GM23338 (cell line): Measurements from ENCODE around the gene ORC2.

Experiments used
- EZH2 ChIP-seq: fragments of 200-600 bp; sonication (generic); IDR thresholded peaks from one replicate; pipeline ENCODE4 v1.8.0; 2017; ENCODE audit warnings: antibody characterized with exemption, mild to moderate bottlenecking, low read depth; ENCODE audit not compliant: unreplicated experiment
- EZH2phosphoT487 ChIP-seq: fragments of 200-600 bp; sonication (generic); IDR thresholded peaks from one replicate; pipeline ENCODE4 v1.8.1; 2018; ENCODE audit warnings: antibody characterized with exemption; ENCODE audit not compliant: unreplicated experiment
- NANOG ChIP-seq: IDR thresholded peaks from 2 replicates; pipeline ENCODE4 v1.6.1; 2016; ENCODE audit warnings: antibody characterized with exemption, borderline replicate concordance
- POLR2AphosphoS5 ChIP-seq: IDR thresholded peaks from 2 replicates; pipeline ENCODE4 v1.6.1; 2016; ENCODE audit warnings: antibody characterized with exemption, low read depth
- TF ChIP-seq, protein P1 (sequence below), 2 experiments: fragments of 200-600 bp in 1 of 2; sonication (generic) in 1 of 2; conservative IDR thresholded peaks; 2 replicates each; pipeline versions ENCODE4 v1.5.1 to v1.6.1; 2016 to 2017; ENCODE audit warnings: antibody characterized with exemption in 2 of 2, low read depth in 2 of 2, mild to moderate bottlenecking in 2 of 2, moderate library complexity in 1 of 2
- TF ChIP-seq, protein P2 (sequence below): IDR thresholded peaks from one replicate; pipeline ENCODE4 v1.6.1; 2018; ENCODE audit warnings: antibody characterized with exemption; ENCODE audit not compliant: unreplicated experiment

DNA sequence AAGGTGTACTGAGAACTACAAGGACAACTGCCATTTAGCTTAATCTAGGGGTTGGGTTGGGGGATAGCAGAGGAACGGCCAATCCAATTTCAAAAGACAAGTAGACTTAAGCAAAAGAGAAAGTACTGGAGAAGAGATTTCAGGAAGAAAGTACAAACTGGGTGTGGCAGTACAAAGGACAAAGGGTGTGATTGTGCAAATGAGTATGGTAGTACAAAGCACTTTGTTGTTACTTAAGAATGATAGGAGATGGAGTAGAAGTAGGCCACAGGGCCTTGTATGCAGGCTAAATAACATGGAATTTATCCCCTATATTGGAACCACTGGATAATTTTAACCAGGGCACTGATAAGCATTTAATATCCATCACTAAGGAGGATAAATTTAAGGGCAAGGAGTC lies 4.7 kb upstream of the ORC2 start:
- TF ChIP-seq, protein P1, sequence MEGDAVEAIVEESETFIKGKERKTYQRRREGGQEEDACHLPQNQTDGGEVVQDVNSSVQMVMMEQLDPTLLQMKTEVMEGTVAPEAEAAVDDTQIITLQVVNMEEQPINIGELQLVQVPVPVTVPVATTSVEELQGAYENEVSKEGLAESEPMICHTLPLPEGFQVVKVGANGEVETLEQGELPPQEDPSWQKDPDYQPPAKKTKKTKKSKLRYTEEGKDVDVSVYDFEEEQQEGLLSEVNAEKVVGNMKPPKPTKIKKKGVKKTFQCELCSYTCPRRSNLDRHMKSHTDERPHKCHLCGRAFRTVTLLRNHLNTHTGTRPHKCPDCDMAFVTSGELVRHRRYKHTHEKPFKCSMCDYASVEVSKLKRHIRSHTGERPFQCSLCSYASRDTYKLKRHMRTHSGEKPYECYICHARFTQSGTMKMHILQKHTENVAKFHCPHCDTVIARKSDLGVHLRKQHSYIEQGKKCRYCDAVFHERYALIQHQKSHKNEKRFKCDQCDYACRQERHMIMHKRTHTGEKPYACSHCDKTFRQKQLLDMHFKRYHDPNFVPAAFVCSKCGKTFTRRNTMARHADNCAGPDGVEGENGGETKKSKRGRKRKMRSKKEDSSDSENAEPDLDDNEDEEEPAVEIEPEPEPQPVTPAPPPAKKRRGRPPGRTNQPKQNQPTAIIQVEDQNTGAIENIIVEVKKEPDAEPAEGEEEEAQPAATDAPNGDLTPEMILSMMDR (conservative IDR thresholded peaks at IDR 0.05; ENCODE audit: low read depth in 2 of 2) = no peak
- no peak for TF ChIP-seq NANOG
- TF ChIP-seq EZH2 = no peak
- no peak for TF ChIP-seq POLR2AphosphoS5
- TF ChIP-seq, protein P2, sequence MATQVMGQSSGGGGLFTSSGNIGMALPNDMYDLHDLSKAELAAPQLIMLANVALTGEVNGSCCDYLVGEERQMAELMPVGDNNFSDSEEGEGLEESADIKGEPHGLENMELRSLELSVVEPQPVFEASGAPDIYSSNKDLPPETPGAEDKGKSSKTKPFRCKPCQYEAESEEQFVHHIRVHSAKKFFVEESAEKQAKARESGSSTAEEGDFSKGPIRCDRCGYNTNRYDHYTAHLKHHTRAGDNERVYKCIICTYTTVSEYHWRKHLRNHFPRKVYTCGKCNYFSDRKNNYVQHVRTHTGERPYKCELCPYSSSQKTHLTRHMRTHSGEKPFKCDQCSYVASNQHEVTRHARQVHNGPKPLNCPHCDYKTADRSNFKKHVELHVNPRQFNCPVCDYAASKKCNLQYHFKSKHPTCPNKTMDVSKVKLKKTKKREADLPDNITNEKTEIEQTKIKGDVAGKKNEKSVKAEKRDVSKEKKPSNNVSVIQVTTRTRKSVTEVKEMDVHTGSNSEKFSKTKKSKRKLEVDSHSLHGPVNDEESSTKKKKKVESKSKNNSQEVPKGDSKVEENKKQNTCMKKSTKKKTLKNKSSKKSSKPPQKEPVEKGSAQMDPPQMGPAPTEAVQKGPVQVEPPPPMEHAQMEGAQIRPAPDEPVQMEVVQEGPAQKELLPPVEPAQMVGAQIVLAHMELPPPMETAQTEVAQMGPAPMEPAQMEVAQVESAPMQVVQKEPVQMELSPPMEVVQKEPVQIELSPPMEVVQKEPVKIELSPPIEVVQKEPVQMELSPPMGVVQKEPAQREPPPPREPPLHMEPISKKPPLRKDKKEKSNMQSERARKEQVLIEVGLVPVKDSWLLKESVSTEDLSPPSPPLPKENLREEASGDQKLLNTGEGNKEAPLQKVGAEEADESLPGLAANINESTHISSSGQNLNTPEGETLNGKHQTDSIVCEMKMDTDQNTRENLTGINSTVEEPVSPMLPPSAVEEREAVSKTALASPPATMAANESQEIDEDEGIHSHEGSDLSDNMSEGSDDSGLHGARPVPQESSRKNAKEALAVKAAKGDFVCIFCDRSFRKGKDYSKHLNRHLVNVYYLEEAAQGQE = no peak
- no peak for TF ChIP-seq EZH2phosphoT487
